KMS-11 (cell line): Measurements from ENCODE around the gene ARHGEF7.

Experiments used
- H2AFZ ChIP-seq: fragments of 200-600 bp; sonication (generic); 2 replicates; pipeline ENCODE4 v1.6.1; 2016; ENCODE audit warnings: antibody characterized with exemption, mixed run types, low read depth
- H3K27ac ChIP-seq: fragments of 200-600 bp; sonication (generic); 2 replicates; pipeline ENCODE4 v1.6.1; 2016; ENCODE audit warnings: mild to moderate bottlenecking, mixed run types
- H3K27me3 ChIP-seq: fragments of 200-600 bp; sonication (generic); 2 replicates; pipeline ENCODE4 v1.6.1; 2017; ENCODE audit warnings: mild to moderate bottlenecking, low read depth, mixed run types, moderate library complexity; ENCODE audit not compliant: insufficient read depth
- H3K36me3 ChIP-seq: fragments of 200-600 bp; sonication (generic); 2 replicates; pipeline ENCODE4 v1.6.1; 2017; ENCODE audit warnings: mild to moderate bottlenecking, mixed run types; ENCODE audit not compliant: insufficient read depth
- H3K4me1 ChIP-seq: fragments of 200-600 bp; sonication (generic); 2 replicates; pipeline ENCODE4 v1.6.1; 2016; ENCODE audit warnings: mild to moderate bottlenecking, low read depth, mixed run types; ENCODE audit not compliant: poor library complexity, severe bottlenecking
- H3K4me2 ChIP-seq: fragments of 200-600 bp; sonication (generic); 2 replicates; pipeline ENCODE4 v1.7.0; 2016; ENCODE audit warnings: mild to moderate bottlenecking, mixed run types
- H3K4me3 ChIP-seq: fragments of 200-600 bp; sonication (generic); IDR thresholded peaks from 2 replicates; pipeline ENCODE4 v1.6.1; 2017; ENCODE audit warnings: low read depth, low read length, mixed read lengths; ENCODE audit not compliant: insufficient read depth
- H3K79me2 ChIP-seq: fragments of 200-600 bp; sonication (generic); 2 replicates; pipeline ENCODE4 v1.6.1; 2016; ENCODE audit warnings: low read depth, mixed run types; ENCODE audit not compliant: insufficient read depth
- H3K9ac ChIP-seq: fragments of 200-600 bp; sonication (generic); 2 replicates; pipeline ENCODE4 v1.6.1; 2016; ENCODE audit warnings: mild to moderate bottlenecking, mixed run types
- H4K20me1 ChIP-seq: fragments of 200-600 bp; sonication (generic); 2 replicates; pipeline ENCODE4 v1.6.1; 2016; ENCODE audit warnings: mild to moderate bottlenecking, mixed run types; ENCODE audit not compliant: insufficient read depth
- CTCF ChIP-seq: fragments of 200-600 bp; sonication (generic); conservative IDR thresholded peaks from 2 replicates; pipeline ENCODE4 v1.6.1; 2017; ENCODE audit warnings: low read depth, mild to moderate bottlenecking, antibody characterized with exemption, low read length, moderate library complexity, mixed read lengths

The ARHGEF7 gene

GRCh38 chr13:111267205-111267604 is 152.1 kb downstream of the ARHGEF7 start:
- no peak for TF ChIP-seq CTCF
- H4K20me1 ChIP-seq = no peaks in the 10 kb centered on the region
- no peaks in the 10 kb centered on the region for H3K79me2 ChIP-seq

GRCh38 chr13:111267784-111268183 is 152.7 kb downstream of the ARHGEF7 start:
- H3K36me3 ChIP-seq = no peaks in the 10 kb centered on the region
- no peaks in the 10 kb centered on the region for H3K79me2 ChIP-seq
- H4K20me1 ChIP-seq = no peaks in the 10 kb centered on the region

More at GRCh38 chr13:111267205-111267604, 152.1 kb downstream of the ARHGEF7 start:
- Histone ChIP-seq H3K27me3 (no peaks in the 10 kb centered on the region), H3K4me1 (no peaks in the 10 kb centered on the region), H3K9ac (no peak overlapping the region), H3K4me3 (no peak overlapping the region), H2AFZ (no peak overlapping the region), H3K27ac (no peak overlapping the region), H3K36me3 (no peaks in the 10 kb centered on the region), H3K4me2 (no peak overlapping the region)

GRCh38 chr13:111269508-111269907 is 154.4 kb downstream of the ARHGEF7 start:
- no peak for TF ChIP-seq CTCF
- no peak overlapping the region for H3K27ac ChIP-seq
- no peak overlapping the region for H2AFZ ChIP-seq
- H3K9ac ChIP-seq = no peak overlapping the region
- H3K36me3 ChIP-seq = no peaks in the 10 kb centered on the region
- H3K27me3 ChIP-seq = no peaks in the 10 kb centered on the region
- no peaks in the 10 kb centered on the region for H4K20me1 ChIP-seq
- H3K4me1 ChIP-seq = no peaks in the 10 kb centered on the region
- H3K4me3 ChIP-seq = no peak overlapping the region
- H3K79me2 ChIP-seq = no peaks in the 10 kb centered on the region
- H3K4me2 ChIP-seq = no peak overlapping the region

More at GRCh38 chr13:111267784-111268183, 152.7 kb downstream of the ARHGEF7 start:
- Histone ChIP-seq H3K27me3 (no peaks in the 10 kb centered on the region), H3K27ac (no peak overlapping the region), H3K4me2 (no peak overlapping the region), H3K4me3 (no peak overlapping the region), H3K9ac (no peak overlapping the region), H3K4me1 (no peaks in the 10 kb centered on the region), H2AFZ (no peak overlapping the region)
- TF ChIP-seq CTCF = no peak

GRCh38 chr13:111270126-111270525 is 155.0 kb downstream of the ARHGEF7 start:
- H3K4me3 ChIP-seq = no peak overlapping the region
- H3K36me3 ChIP-seq = no peaks in the 10 kb centered on the region
- no peak overlapping the region for H2AFZ ChIP-seq
- H3K79me2 ChIP-seq = no peaks in the 10 kb centered on the region
- H3K4me2 ChIP-seq = no peak overlapping the region
- H3K4me1 ChIP-seq = no peaks in the 10 kb centered on the region
- no peaks in the 10 kb centered on the region for H4K20me1 ChIP-seq
- no peak overlapping the region for H3K27ac ChIP-seq
- H3K27me3 ChIP-seq = no peaks in the 10 kb centered on the region
- TF ChIP-seq CTCF = no peak
- no peak overlapping the region for H3K9ac ChIP-seq
